Progenitor cell of endocrine pancreas (in vitro differentiated cells): ENCODE data around the gene CDK14. TPM values are rescaled to one million over a fixed set of nuclear protein-coding genes. Genes with fewer than 3 reads are reported as not detected.
A peak's percentile ranks its signal among the peaks of the same experiment; 100 is the strongest.
"Not testable (repeated sequence)": the region's sequence is repeated elsewhere in the genome, so short reads cannot be mapped to it uniquely, and the experiment has no call there.

Source experiments
- DNase-seq: peaks from one replicate; pipeline ENCODE4 v3.0.0; 2021; ENCODE audit warnings: low spot score; ENCODE audit not compliant: unreplicated experiment
- H3K27ac Mint-ChIP-seq: 2 replicates; pipeline ENCODE4 v1.8.0; 2021; ENCODE audit warnings: mild to moderate bottlenecking, moderate library complexity, mixed read lengths
- H3K27me3 Mint-ChIP-seq: 2 replicates; pipeline ENCODE4 v1.8.0; 2021; ENCODE audit warnings: mixed read lengths
- H3K36me3 Mint-ChIP-seq: 2 replicates; pipeline ENCODE4 v1.8.0; 2022; ENCODE audit warnings: mixed read lengths; ENCODE audit not compliant: insufficient read depth
- H3K4me1 Mint-ChIP-seq: 2 replicates; pipeline ENCODE4 v1.8.0; 2021; ENCODE audit warnings: low read depth, mixed read lengths
- H3K4me3 Mint-ChIP-seq: 2 replicates; pipeline ENCODE4 v1.8.0; 2021; ENCODE audit warnings: low read depth, mild to moderate bottlenecking, moderate library complexity, mixed read lengths
- H3K9me3 Mint-ChIP-seq: 2 replicates; pipeline ENCODE4 v1.8.0; 2021; ENCODE audit warnings: low read depth, mixed read lengths
- total RNA-seq: library from RNA; stranded (reverse); gene quantifications from 2 replicates; pipeline ENCODE4 v1.2.1, GENCODE V29; 2021
- TF ChIP-seq, protein P1 (sequence below): fragments of 200-600 bp; sonication (generic); IDR thresholded peaks from one replicate; pipeline ENCODE4 v1.5.0; 2021; ENCODE audit warnings: antibody characterized with exemption, mild to moderate bottlenecking; ENCODE audit not compliant: unreplicated experiment

CDK14 gene
- total RNA-seq, 1 donor from 2014 or later: 117 TPM

GRCh38 chr7:90789736-90790306 is 193.7 kb downstream of the CDK14 start:
- Mint-ChIP-seq H3K27me3 (no peaks in the 10 kb centered on the region), H3K4me3 (no peak overlapping the region), H3K36me3 (peaks cover 37% of the 10 kb centered on the region), H3K4me1 (peaks cover 10% of the 10 kb centered on the region), H3K27ac (no peak overlapping the region), H3K9me3 (peaks cover 23% of the 10 kb centered on the region)
- TF ChIP-seq, protein P1, sequence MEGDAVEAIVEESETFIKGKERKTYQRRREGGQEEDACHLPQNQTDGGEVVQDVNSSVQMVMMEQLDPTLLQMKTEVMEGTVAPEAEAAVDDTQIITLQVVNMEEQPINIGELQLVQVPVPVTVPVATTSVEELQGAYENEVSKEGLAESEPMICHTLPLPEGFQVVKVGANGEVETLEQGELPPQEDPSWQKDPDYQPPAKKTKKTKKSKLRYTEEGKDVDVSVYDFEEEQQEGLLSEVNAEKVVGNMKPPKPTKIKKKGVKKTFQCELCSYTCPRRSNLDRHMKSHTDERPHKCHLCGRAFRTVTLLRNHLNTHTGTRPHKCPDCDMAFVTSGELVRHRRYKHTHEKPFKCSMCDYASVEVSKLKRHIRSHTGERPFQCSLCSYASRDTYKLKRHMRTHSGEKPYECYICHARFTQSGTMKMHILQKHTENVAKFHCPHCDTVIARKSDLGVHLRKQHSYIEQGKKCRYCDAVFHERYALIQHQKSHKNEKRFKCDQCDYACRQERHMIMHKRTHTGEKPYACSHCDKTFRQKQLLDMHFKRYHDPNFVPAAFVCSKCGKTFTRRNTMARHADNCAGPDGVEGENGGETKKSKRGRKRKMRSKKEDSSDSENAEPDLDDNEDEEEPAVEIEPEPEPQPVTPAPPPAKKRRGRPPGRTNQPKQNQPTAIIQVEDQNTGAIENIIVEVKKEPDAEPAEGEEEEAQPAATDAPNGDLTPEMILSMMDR: no peak
- DNase-seq: no peak

- Mint-ChIP-seq H3K27me3 (no peaks in the 10 kb centered on the region), H3K4me1 (peaks cover 14% of the 10 kb centered on the region), H3K36me3 (peaks cover 47% of the 10 kb centered on the region), H3K9me3 (peaks cover 31% of the 10 kb centered on the region), H3K4me3 (no peak overlapping the region), H3K27ac (peak overlapping the region; percentile 1)
- TF ChIP-seq, protein P1: no peak
- DNase-seq: no peak
These were observed 195.5 kb downstream of the CDK14 start for GRCh38 chr7:90791596-90791995.

DNA sequence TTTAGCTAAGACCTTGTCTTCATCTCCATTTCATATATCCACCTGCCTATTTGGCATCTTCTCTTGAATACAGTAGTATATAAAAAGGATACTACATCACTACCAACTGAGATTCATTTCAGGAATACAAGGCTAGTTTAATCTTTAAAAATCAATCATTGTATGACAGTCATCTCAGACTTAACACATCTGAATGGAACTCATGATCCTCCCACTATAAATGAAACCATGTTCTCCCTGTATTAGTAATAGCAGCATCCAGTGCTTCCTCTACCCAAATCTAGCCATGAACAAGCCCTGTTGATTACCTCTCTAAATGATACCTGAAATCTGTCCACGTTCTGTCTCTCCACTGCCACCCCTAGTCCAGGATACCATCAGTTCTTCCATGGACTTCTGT is 196.2 kb downstream of the CDK14 start:
- Mint-ChIP-seq H3K4me3 (no peak overlapping the region), H3K9me3 (peaks cover 31% of the 10 kb centered on the region), H3K36me3 (peaks cover 50% of the 10 kb centered on the region), H3K27me3 (no peaks in the 10 kb centered on the region), H3K27ac (no peak overlapping the region), H3K4me1 (peaks cover 14% of the 10 kb centered on the region)
- no peak for DNase-seq
- TF ChIP-seq, protein P1: no peak

DNA sequence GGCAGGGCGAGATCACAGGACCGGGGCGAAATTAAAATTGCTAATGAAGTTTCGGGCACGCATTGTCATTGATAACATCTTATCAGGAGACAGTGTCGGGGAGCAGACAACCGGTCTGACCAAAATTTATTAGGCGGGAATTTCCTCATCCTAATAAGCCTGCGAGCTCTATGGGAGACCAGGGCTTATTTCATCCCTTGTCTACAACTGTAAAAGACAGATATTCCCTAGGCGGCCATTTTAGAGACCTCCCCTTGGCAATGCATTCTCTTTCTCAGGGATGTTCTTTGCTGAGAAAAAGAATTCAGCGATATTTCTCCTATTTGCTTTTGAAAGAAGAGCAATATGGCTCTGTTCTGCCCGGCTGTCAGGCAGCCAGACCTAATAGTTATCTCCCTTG is 198.1 kb downstream of the CDK14 start:
- Mint-ChIP-seq H3K4me1 (peaks cover 10% of the 10 kb centered on the region), H3K9me3 (peaks cover 35% of the 10 kb centered on the region), H3K36me3 (peaks cover 53% of the 10 kb centered on the region)
- DNase-seq, H3K27ac Mint-ChIP-seq, H3K27me3 Mint-ChIP-seq, H3K4me3 Mint-ChIP-seq: not testable (repeated sequence)

DNA sequence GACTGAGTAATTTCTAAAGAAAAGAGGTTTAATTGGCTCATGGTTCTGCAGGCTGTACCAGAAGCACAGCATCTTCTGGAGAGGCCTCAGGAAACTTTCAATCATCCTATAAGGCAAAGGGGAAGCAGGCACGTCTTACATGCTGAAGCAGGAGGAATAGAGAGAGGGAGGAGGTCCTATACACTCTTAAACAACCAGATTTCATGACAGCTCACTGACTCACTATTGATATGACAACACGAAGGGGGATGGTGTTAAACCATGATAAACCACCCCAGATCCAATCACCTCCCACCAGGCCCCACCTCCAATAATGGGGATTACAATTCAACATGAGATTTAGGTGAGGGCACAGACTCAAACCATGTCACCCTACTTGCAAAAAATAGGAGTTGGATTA is 201.5 kb downstream of the CDK14 start:
- DNase-seq: no peak
- Mint-ChIP-seq H3K9me3 (peaks cover 30% of the 10 kb centered on the region), H3K4me3 (no peak overlapping the region), H3K4me1 (peaks cover 8% of the 10 kb centered on the region), H3K27ac (no peak overlapping the region), H3K36me3 (peaks cover 40% of the 10 kb centered on the region), H3K27me3 (no peaks in the 10 kb centered on the region)
- TF ChIP-seq, protein P1: no peak

- no peak for DNase-seq
- no peak overlapping the region for H3K27ac Mint-ChIP-seq
- no peaks in the 10 kb centered on the region for H3K27me3 Mint-ChIP-seq
- H3K36me3 Mint-ChIP-seq: peaks cover 48% of the 10 kb centered on the region
- no peak overlapping the region for H3K4me3 Mint-ChIP-seq
- TF ChIP-seq, protein P1: no peak
- H3K9me3 Mint-ChIP-seq: peaks cover 26% of the 10 kb centered on the region
- H3K4me1 Mint-ChIP-seq: peaks cover 3% of the 10 kb centered on the region
These were observed 208.2 kb downstream of the CDK14 start for GRCh38 chr7:90804370-90804769.

DNA sequence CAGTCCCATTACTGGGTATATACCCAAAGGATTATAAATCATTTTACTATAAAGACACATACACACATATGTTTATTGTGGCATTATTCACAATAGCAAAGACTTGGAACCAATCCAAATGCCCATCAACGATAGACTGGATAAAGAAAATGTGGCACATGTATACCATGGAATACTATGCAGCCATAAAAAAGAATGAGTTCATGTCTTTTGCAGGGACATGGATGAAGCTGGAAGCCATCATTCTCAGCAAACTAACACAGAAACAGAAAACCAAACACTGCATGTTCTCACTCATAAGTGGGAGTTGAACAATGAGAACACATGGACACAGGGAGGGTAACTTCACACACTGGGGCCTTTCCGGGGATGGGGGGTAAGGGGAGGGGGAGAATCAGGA is 219.4 kb downstream of the CDK14 start:
- H3K9me3 Mint-ChIP-seq: peaks cover 10% of the 10 kb centered on the region
- H3K27me3 Mint-ChIP-seq, H3K4me3 Mint-ChIP-seq, DNase-seq, H3K4me1 Mint-ChIP-seq, H3K27ac Mint-ChIP-seq: not testable (repeated sequence)
- peaks cover 20% of the 10 kb centered on the region for H3K36me3 Mint-ChIP-seq
